ENCODE data around the gene ABTB2.

The ABTB2 gene

DNA sequence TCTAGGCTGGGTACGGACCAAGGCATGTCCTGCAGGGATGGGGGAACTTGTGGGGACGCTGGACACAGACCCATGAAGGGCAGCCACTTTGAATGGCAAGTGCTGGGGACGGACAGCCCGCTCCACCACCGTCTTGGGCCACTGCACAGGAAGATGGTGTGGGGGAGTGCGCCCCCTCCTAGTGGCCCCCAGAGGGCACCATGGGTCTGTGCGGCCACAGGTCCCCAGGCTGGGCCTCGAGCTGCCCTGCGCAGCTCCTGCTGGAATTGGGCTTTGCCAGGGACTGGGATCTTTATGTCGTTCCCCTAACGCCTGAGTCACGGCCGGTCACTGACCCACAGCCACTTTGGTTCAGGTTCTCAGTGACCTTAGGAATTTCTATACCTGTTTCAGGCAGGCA lies 208.0 kb downstream of the ABTB2 start:
- H3K27me3 Mint-ChIP-seq: no peaks in the 10 kb centered on the region
- H3K27ac Mint-ChIP-seq: no peak overlapping the region
- H3K36me3 Mint-ChIP-seq: peaks cover 44% of the 10 kb centered on the region
- peaks cover 43% of the 10 kb centered on the region for H3K4me1 Mint-ChIP-seq
- H3K9me3 Mint-ChIP-seq: no peaks in the 10 kb centered on the region
- no peak for ATAC-seq
- H3K4me3 Mint-ChIP-seq: no peak overlapping the region

GRCh38 chr11:34149274-34149673 lies 208.5 kb downstream of the ABTB2 start:
- H3K27me3 Mint-ChIP-seq: no peaks in the 10 kb centered on the region
- ATAC-seq: no peak
- H3K36me3 Mint-ChIP-seq: peaks cover 44% of the 10 kb centered on the region
- peaks cover 38% of the 10 kb centered on the region for H3K4me1 Mint-ChIP-seq
- no peak overlapping the region for H3K4me3 Mint-ChIP-seq
- H3K27ac Mint-ChIP-seq: no peak overlapping the region
- no peaks in the 10 kb centered on the region for H3K9me3 Mint-ChIP-seq

DNA sequence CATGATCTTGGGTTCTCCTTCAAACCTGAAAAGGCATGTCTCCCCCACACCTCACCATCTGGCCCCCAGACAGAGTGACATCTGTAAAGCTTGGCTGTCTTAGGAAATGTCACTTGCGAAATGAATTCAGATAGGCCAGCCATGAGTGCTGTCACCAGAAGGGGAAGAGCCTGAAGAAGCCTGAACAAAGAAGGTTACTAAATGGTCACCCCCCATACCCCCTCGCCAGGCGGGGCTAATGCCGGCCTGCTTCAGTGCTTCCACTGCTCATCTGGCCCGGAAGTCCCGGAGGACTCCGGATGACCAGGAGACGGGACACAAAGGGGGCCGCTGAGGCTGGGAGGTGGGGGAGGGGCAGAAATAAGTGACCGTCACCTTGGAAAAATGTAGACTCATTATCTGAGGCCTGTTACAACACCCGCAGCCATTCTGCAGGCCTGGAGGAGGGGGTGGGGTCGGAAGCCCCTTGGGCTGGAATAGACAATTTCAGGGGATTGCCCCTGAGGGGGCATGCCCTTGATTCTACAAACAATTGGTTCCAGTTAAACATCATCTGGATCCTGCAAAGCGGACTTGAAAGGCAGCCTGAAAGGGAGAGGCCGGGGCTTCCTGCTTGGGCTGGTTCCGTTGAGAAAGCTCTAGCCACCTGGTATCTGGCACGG lies 209.2 kb downstream of the ABTB2 start:
- ATAC-seq: no peak
- Mint-ChIP-seq H3K27ac (no peak overlapping the region), H3K36me3 (peaks cover 45% of the 10 kb centered on the region), H3K4me3 (no peak overlapping the region), H3K4me1 (peaks cover 32% of the 10 kb centered on the region), H3K27me3 (no peaks in the 10 kb centered on the region), H3K9me3 (no peaks in the 10 kb centered on the region)

DNA sequence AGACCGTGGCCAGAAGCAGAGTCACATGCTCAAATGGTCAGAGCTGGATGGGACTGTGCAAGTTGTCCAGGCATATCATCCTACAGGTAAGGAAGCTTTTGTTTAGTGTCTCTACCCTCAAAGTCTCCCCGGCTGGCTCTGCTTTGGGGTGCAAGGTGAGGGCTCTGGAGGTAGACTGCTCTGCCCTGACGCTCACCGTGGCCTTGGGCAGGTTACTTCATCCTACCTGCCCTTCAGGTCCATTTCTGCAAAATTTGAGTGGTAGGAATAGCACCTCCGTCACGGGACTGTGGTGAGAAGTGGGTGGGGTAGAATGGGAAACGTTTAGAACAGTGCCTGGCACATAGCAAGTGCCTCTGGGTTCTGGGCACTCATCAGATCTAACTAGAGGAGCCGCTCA lies 210.2 kb downstream of the ABTB2 start:
- H3K4me1 Mint-ChIP-seq: peaks cover 21% of the 10 kb centered on the region
- no peak overlapping the region for H3K27ac Mint-ChIP-seq
- no peaks in the 10 kb centered on the region for H3K27me3 Mint-ChIP-seq
- peaks cover 45% of the 10 kb centered on the region for H3K36me3 Mint-ChIP-seq
- no peak for ATAC-seq
- H3K9me3 Mint-ChIP-seq: no peaks in the 10 kb centered on the region
- H3K4me3 Mint-ChIP-seq: no peak overlapping the region

DNA sequence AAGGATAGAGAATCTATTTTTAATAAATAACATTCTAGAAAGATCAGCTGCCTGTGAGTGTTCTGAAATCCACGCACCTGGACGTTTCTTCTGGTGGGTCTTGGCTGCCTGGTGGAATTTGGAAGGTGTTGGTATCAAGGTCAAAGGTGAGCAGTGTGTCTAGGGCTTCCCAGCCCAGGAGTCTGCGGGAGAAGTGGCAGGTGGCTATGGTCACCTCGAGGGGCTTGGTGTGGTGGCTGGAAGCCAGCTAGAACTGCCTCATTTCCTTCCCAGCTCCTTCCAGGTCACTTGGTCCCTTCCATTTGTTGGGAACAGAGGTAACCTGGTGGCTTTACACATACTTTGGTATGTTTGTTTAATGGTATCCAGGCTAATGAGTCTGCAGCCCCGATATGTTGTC lies 210.9 kb downstream of the ABTB2 start:
- no peaks in the 10 kb centered on the region for H3K9me3 Mint-ChIP-seq
- peaks cover 48% of the 10 kb centered on the region for H3K36me3 Mint-ChIP-seq
- ATAC-seq: no peak
- peak overlapping the region; percentile 76 for H3K27ac Mint-ChIP-seq
- no peaks in the 10 kb centered on the region for H3K27me3 Mint-ChIP-seq
- peaks cover 19% of the 10 kb centered on the region for H3K4me1 Mint-ChIP-seq
- H3K4me3 Mint-ChIP-seq: no peak overlapping the region

- Mint-ChIP-seq H3K4me1 (peaks cover 19% of the 10 kb centered on the region), H3K36me3 (peaks cover 49% of the 10 kb centered on the region), H3K27ac (peak overlapping the region; percentile 76), H3K9me3 (no peaks in the 10 kb centered on the region), H3K4me3 (no peak overlapping the region), H3K27me3 (no peaks in the 10 kb centered on the region)
- ATAC-seq: no peak
Measured at GRCh38 chr11:34146411-34146810, 211.4 kb downstream of the ABTB2 start.

- H3K9me3 Mint-ChIP-seq: no peaks in the 10 kb centered on the region
- H3K27me3 Mint-ChIP-seq: no peaks in the 10 kb centered on the region
- H3K36me3 Mint-ChIP-seq: peaks cover 51% of the 10 kb centered on the region
- H3K4me3 Mint-ChIP-seq: no peak overlapping the region
- ATAC-seq: peak; percentile 48
- H3K27ac Mint-ChIP-seq: peak overlapping the region; percentile 76
- peaks cover 19% of the 10 kb centered on the region for H3K4me1 Mint-ChIP-seq
Measured at GRCh38 chr11:34145847-34146381, 211.9 kb downstream of the ABTB2 start.

DNA sequence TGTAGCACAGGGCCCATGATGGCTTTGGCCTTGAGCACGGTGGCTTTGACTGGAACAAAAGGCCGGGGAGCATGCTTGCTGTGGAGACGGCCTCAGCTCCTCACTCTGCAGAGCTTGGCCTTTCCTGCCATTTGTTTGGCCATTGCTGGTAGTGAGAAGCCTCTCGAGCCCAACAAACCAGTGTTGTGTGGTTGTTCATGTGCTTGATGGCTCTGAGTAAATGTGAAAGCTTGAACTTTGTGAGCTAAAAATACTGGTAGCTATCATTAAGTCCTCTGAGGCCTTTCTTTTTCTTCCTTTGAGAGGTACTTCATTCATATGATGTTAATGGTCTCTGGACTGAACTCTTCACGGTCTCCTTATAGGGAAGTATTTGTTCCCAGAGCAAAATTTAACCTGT lies 212.7 kb downstream of the ABTB2 start:
- Mint-ChIP-seq H3K9me3 (no peaks in the 10 kb centered on the region), H3K27ac (peak overlapping the region; percentile 76), H3K36me3 (peaks cover 46% of the 10 kb centered on the region), H3K27me3 (no peaks in the 10 kb centered on the region), H3K4me3 (no peak overlapping the region), H3K4me1 (peaks cover 19% of the 10 kb centered on the region)
- ATAC-seq: peak; percentile 54

GRCh38 chr11:34143048-34143447 lies 214.8 kb downstream of the ABTB2 start:
- Mint-ChIP-seq H3K36me3 (peaks cover 62% of the 10 kb centered on the region), H3K27ac (no peak overlapping the region), H3K4me1 (peaks cover 19% of the 10 kb centered on the region), H3K4me3 (no peak overlapping the region), H3K9me3 (no peaks in the 10 kb centered on the region), H3K27me3 (no peaks in the 10 kb centered on the region)
- ATAC-seq: no peak

GRCh38 chr11:34140149-34140548 lies 217.7 kb downstream of the ABTB2 start:
- Mint-ChIP-seq H3K9me3 (no peaks in the 10 kb centered on the region), H3K36me3 (peaks cover 59% of the 10 kb centered on the region), H3K4me1 (peaks cover 4% of the 10 kb centered on the region), H3K4me3 (no peak overlapping the region), H3K27me3 (no peaks in the 10 kb centered on the region), H3K27ac (no peak overlapping the region)
- ATAC-seq: no peak

- Mint-ChIP-seq H3K36me3 (peaks cover 59% of the 10 kb centered on the region), H3K9me3 (no peaks in the 10 kb centered on the region), H3K27ac (no peak overlapping the region), H3K4me3 (no peak overlapping the region), H3K27me3 (no peaks in the 10 kb centered on the region), H3K4me1 (no peaks in the 10 kb centered on the region)
- ATAC-seq: no peak
Measured at GRCh38 chr11:34139346-34139745, 218.5 kb downstream of the ABTB2 start.

GRCh38 chr11:34136420-34136819 lies 221.4 kb downstream of the ABTB2 start:
- peaks cover 6% of the 10 kb centered on the region for H3K4me1 Mint-ChIP-seq
- H3K4me3 Mint-ChIP-seq: no peak overlapping the region
- ATAC-seq: no peak
- H3K27ac Mint-ChIP-seq: peak overlapping the region; percentile 28
- no peaks in the 10 kb centered on the region for H3K27me3 Mint-ChIP-seq
- H3K9me3 Mint-ChIP-seq: no peaks in the 10 kb centered on the region
- peaks cover 56% of the 10 kb centered on the region for H3K36me3 Mint-ChIP-seq

GRCh38 chr11:34135439-34135838 lies 222.4 kb downstream of the ABTB2 start:
- no peak for ATAC-seq
- Mint-ChIP-seq H3K4me3 (no peak overlapping the region), H3K36me3 (peaks cover 64% of the 10 kb centered on the region), H3K4me1 (peaks cover 6% of the 10 kb centered on the region), H3K27ac (no peak overlapping the region), H3K9me3 (no peaks in the 10 kb centered on the region), H3K27me3 (no peaks in the 10 kb centered on the region)

DNA sequence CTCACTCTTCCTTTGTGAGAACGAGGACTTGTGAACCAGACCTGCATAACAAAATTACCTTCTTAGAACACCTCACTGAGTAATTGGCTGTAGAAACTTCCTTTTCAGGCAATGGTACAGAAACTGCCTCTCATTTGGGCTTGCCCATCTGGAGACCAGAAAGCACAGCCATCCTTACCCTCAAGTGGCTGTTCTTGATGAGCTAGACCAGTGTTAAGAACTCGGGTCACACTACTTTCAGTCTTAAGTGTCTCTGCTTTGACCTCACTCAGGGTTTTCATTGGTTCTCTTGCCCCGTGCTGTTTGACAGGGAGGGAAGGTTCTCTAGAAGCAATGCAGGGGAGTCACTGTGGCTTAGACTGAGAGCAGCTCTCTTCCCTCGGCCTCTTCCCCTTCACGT lies 223.0 kb downstream of the ABTB2 start:
- no peaks in the 10 kb centered on the region for H3K9me3 Mint-ChIP-seq
- H3K27me3 Mint-ChIP-seq: no peaks in the 10 kb centered on the region
- peaks cover 66% of the 10 kb centered on the region for H3K36me3 Mint-ChIP-seq
- H3K27ac Mint-ChIP-seq: no peak overlapping the region
- H3K4me3 Mint-ChIP-seq: no peak overlapping the region
- no peak for ATAC-seq
- H3K4me1 Mint-ChIP-seq: peaks cover 6% of the 10 kb centered on the region

DNA sequence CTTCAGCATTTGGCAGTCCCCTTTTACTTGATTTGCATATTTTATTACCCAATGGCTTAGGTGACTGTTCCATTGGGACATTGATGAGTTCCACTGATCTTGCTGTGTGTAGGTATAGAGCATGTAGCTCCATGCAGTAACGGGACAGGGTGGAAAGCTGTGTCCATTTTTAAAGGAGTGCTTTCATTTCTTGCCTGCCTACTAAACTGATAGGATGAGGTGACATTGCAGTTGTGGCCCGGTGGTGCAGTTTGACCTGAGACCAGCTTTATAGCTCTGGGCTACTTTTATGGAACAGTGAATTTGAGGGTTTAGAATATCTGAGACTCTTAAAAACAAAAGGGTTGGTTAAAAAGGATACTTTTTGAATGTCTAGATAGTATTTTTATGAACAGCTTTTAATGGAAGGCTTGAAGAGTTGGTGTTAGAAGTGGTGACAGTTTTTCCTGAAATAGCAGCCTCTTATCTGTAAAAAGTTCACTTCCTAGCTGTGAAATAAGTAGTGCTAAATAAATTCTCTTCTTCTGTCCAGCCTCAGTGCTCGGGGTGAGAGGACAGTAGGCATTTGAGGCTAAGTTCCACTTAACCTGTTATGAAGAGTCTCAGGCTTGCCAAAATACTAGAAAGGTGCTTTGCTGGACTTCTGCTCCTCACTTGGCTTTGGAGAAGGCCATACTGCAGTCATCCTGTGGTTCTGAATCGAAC lies 225.4 kb downstream of the ABTB2 start:
- Mint-ChIP-seq H3K4me1 (peaks cover 6% of the 10 kb centered on the region), H3K4me3 (no peak overlapping the region), H3K27me3 (no peaks in the 10 kb centered on the region), H3K27ac (no peak overlapping the region), H3K9me3 (no peaks in the 10 kb centered on the region), H3K36me3 (peaks cover 62% of the 10 kb centered on the region)
- no peak for ATAC-seq

DNA sequence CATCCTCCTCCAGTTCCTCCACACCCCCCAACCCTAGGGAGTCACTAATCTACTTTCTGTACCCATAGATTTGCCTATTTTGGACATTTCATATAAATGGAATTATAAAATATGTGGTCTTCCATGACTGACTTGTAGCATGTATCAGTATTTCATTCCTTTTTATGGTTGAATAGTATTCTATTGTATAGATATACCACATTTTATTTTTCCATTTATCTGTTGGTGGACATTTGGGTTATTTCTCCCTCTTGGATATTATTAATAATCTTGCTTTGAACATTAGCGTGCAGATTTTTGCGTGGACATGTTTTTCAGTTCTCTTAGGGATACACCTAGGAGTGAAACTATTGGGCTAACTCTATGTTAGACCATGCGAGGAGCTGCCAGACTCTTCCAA lies 229.0 kb downstream of the ABTB2 start:
- H3K4me1 Mint-ChIP-seq: peaks cover 6% of the 10 kb centered on the region
- no peak overlapping the region for H3K27ac Mint-ChIP-seq
- H3K36me3 Mint-ChIP-seq: peaks cover 82% of the 10 kb centered on the region
- no peaks in the 10 kb centered on the region for H3K27me3 Mint-ChIP-seq
- no peak for ATAC-seq
- H3K4me3 Mint-ChIP-seq: no peak overlapping the region
- H3K9me3 Mint-ChIP-seq: no peaks in the 10 kb centered on the region
